Body of pancreas (tissue), 4 donors: ENCODE results near the gene FOXL3. TPM values are rescaled to one million over a fixed set of nuclear protein-coding genes. Genes with fewer than 3 reads are reported as not detected.

ENCODE experiments used
- ATAC-seq: fragments of 150-250 bp; one replicate; pipeline ENCODE4 v1.9.1; 2016
- DNase-seq, 4 donors: peaks; one replicate each; pipeline ENCODE4 v3.0.0-alpha.2; 2019
- H3K27ac ChIP-seq, 4 donors: fragments of 200-600 bp; sonication (generic); 1 replicate in 3 of 4; 2 replicates in 1 of 4; pipeline versions ENCODE4 v1.5.1 to v1.6.1; 2016 to 2019; ENCODE audit warnings: mild to moderate bottlenecking in 1 of 4, mixed read lengths in 1 of 4, moderate library complexity in 1 of 4
- H3K27me3 ChIP-seq, 2 donors: fragments of 200-600 bp; sonication (generic); one replicate each; pipeline ENCODE4 v1.6.0; 2016; ENCODE audit warnings: mild to moderate bottlenecking in 1 of 2
- H3K36me3 ChIP-seq, 2 donors: fragments of 200-600 bp; sonication (generic); replicated peaks in 1 of 2; 2 replicates each; pipeline ENCODE4 v1.5.1; 2016; ENCODE audit warnings: low read depth in 2 of 2; ENCODE audit not compliant: insufficient read depth in 1 of 2
- H3K4me1 ChIP-seq: fragments of 200-600 bp; sonication (generic); one replicate; pipeline ENCODE4 v1.6.0; 2016
- H3K4me3 ChIP-seq, 2 donors: fragments of 200-600 bp; sonication (generic); 1 replicate in 1 of 2; 2 replicates in 1 of 2; pipeline ENCODE4 v1.5.1; 2016 to 2019
- H3K9me3 ChIP-seq, 3 donors: fragments of 200-600 bp; sonication (generic); 1 replicate in 2 of 3; 2 replicates in 1 of 3; pipeline ENCODE4 v1.5.1; 2016
- CTCF ChIP-seq, 7 experiments: fragments of 450-650 bp in 4 of 7; fragments of 200-600 bp in 3 of 7; sonication (generic) in 3 of 7; IDR thresholded peaks; one replicate each; pipeline ENCODE4 v1.5.1; 2016 to 2019; ENCODE audit warnings: antibody characterized with exemption in 7 of 7
- POLR2A ChIP-seq, 3 donors: fragments of 450-650 bp; IDR thresholded peaks; one replicate each; pipeline ENCODE4 v1.6.1; 2016; ENCODE audit warnings: antibody characterized with exemption in 3 of 3, mild to moderate bottlenecking in 2 of 3
- WGBS, 2 donors: methylation state at CpG; one replicate each; pipeline ENCODE4 v1.1.5; 2017; 5-methylcytosine and 5-hydroxymethylcytosine counted together
- intact Hi-C: fragments of 100-400 bp; cut with DNase I; formaldehyde crosslinking; loops from one replicate; pipeline ENCODE4 v1.15.1; 2023
- total RNA-seq, 2 donors: library from RNA; depleted of rRNA; stranded (reverse); fragments of >200 nt; gene quantifications; one replicate each; pipeline ENCODE4 v1.1.0, GENCODE V29; 2016

Gene FOXL3
- total RNA-seq, 2 donors from 2014 or later: not detected

DNA sequence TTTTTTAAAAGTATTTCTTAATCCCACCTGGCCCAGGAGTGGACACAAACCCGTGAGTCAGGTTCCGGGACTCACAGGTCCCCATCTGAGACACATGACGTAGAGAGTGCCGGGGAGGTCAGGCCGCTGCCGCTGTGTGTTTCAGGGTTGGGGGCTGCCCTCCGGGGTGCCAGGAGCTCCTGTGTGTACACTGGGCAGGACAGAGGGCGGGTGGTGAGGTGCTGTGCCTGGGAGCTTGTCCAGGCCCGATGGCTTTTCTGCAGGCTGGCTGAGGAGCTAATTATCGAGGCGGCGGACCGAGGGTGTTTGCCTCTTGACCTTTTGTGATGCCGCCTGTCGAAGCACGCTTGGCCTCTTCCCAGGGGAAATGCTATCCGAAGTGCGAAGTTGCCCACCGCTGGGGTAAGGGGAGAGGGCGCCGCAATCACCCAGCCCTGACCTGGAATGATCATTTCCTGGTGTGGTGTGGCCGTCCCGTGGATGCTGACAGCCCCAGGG lies 42.1 kb downstream of the FOXL3 start:
- TF ChIP-seq CTCF (IDR thresholded peaks at IDR 0.05) (no peak), POLR2A (IDR thresholded peaks at IDR 0.05) (no peak)
- Histone ChIP-seq H3K36me3 (no peaks in the 10 kb centered on the region), H3K4me3 (no peak overlapping the region), H3K4me1 (peaks cover 28% of the 10 kb centered on the region), H3K9me3 (no peaks in the 10 kb centered on the region), H3K27ac (peak overlapping the region; percentile 5 to 86 (median 78)), H3K27me3 (no peaks in the 10 kb centered on the region)
- intact Hi-C loops: loop anchor here (5.0 to 10.0 kb wide), 2 partner anchors 163 to 395 kb away; partner anchors contain the start of genes DNAAF5 and PRKAR1B
- WGBS, 2 donors: 32 to 72% methylated on average over 2 to 15 of the region's 23 CpGs
- ATAC-seq (no peak), DNase-seq (peak in 3 of 4 donors; percentile 57 to 68 (median 58))

GRCh38 chr7:332646-333392 lies 42.8 kb downstream of the FOXL3 start:
- no peak overlapping the region for H3K4me3 ChIP-seq
- peaks cover 20% of the 10 kb centered on the region for H3K4me1 ChIP-seq
- no peaks in the 10 kb centered on the region for H3K36me3 ChIP-seq
- intact Hi-C loops: loop anchor here (5.0 to 10.0 kb wide), 2 partner anchors 162 to 394 kb away; partner anchors contain the start of genes DNAAF5 and PRKAR1B
- TF ChIP-seq POLR2A (IDR thresholded peaks at IDR 0.05) (peak in 2 of 3 donors; percentile 21 to 42), CTCF (IDR thresholded peaks at IDR 0.05) (peak; percentile 87 to 96 (median 92))
- DNase-seq: peak; percentile 89 to 95 (median 90)
- WGBS, 2 donors: 2 to 10% methylated on average over 5 to 47 of the region's 57 CpGs
- no peaks in the 10 kb centered on the region for H3K27me3 ChIP-seq
- peak overlapping the region; percentile 70 to 86 (median 80) for H3K27ac ChIP-seq
- ATAC-seq: peak; percentile 89
- no peaks in the 10 kb centered on the region for H3K9me3 ChIP-seq

DNA sequence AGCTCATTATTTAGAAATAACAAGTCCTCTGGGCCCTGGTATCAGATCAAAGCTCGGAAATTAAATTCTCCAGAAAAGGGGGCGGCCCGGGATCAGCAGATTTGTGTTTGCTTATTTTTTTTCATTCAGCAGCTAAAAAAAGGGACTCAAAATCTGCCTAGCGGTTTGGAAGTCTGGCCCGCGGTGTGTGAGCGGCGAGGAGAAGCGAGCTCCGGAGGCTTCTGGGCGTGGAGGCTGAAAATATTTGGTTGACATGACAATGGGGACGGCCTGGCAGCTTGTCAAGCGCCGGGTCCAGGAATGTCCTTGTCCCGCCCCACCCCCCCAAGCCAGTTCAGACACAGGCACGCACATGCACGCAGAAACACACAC lies 43.4 kb downstream of the FOXL3 start:
- H3K27me3 ChIP-seq: no peaks in the 10 kb centered on the region
- H3K4me3 ChIP-seq: no peak overlapping the region
- DNase-seq (peak; percentile 58 to 71 (median 64)), ATAC-seq (peak; percentile 34)
- H3K9me3 ChIP-seq: no peaks in the 10 kb centered on the region
- no peaks in the 10 kb centered on the region for H3K36me3 ChIP-seq
- 4 to 20% methylated on average over 12 to 17 of the region's 17 CpGs for WGBS, 2 donors
- peak overlapping the region; percentile 70 to 86 (median 80) for H3K27ac ChIP-seq
- intact Hi-C loops: loop anchor here (5.0 to 10.0 kb wide), 2 partner anchors 161 to 394 kb away; partner anchors contain the start of genes DNAAF5 and PRKAR1B
- TF ChIP-seq CTCF (IDR thresholded peaks at IDR 0.05): no peak
- no peak for TF ChIP-seq POLR2A (IDR thresholded peaks at IDR 0.05)
- peaks cover 18% of the 10 kb centered on the region for H3K4me1 ChIP-seq

- TF ChIP-seq CTCF (IDR thresholded peaks at IDR 0.05) (no peak), POLR2A (IDR thresholded peaks at IDR 0.05) (no peak)
- no peak for DNase-seq
- WGBS, 2 donors: 91% methylated on average over 15 to 16 of the region's 16 CpGs
- Histone ChIP-seq H3K27me3 (no peaks in the 10 kb centered on the region), H3K9me3 (no peaks in the 10 kb centered on the region), H3K27ac (no peak overlapping the region), H3K4me3 (no peak overlapping the region), H3K36me3 (no peaks in the 10 kb centered on the region), H3K4me1 (peaks cover 32% of the 10 kb centered on the region)
- intact Hi-C loops: loop anchor here (5.0 to 10.0 kb wide), 2 partner anchors 160 to 393 kb away; partner anchors contain the start of genes DNAAF5 and PRKAR1B
- ATAC-seq: no peak
Observed at GRCh38 chr7:334618-335357, 44.8 kb downstream of the FOXL3 start.
